HepG2 (cell line): Measurements from ENCODE around the gene DDX17. TPM values are rescaled to one million over a fixed set of nuclear protein-coding genes. Genes with fewer than 3 reads are reported as not detected.

Experiments used
- ATAC-seq: fragments of 200-7000 bp; cut with Tn5 transposase; 3 replicates; pipeline ENCODE4 v1.9.1; 2020; ENCODE audit warnings: mild to moderate bottlenecking, moderate library complexity
- BruUV-seq: library from RNA; stranded (reverse); fragments of 400-500 nt; replicated peaks from 2 replicates; lab custom pipeline; 2021; lab: Mats Ljungman, UMichigan
- CTCF ChIA-PET: fragments of 300-600 bp; formaldehyde crosslinking; extraction: SDS; loops from one replicate; lab custom pipeline; 2021; ENCODE audit warnings: low total read pairs, inconsistent platforms, low intra/inter-chr PET ratio; lab: Yijun Ruan, JAX
- POLR2A ChIA-PET: fragments of 350-600 bp; sonication (Branson Sonifier 250); formaldehyde crosslinking; loops from one replicate; lab custom pipeline; 2020; ENCODE audit warnings: antibody characterized with exemption, inconsistent platforms; lab: Yijun Ruan, JAX
- DNase-seq: peaks from one replicate; pipeline ENCODE4 v3.0.0-alpha.2; 2015; ENCODE audit warnings: low spot score
- FAIRE-seq: peaks from 3 replicates; lab custom pipeline; 2011; peaks lifted over from hg19 to GRCh38; lab: Jason Lieb, UNC
- H2AFZ ChIP-seq: one replicate; pipeline ENCODE4 v1.6.1; 2011; ENCODE audit warnings: low read length, inconsistent platforms
- H3K27ac ChIP-seq: fragments of 300-600 bp; 3 replicates; pipeline ENCODE4 v1.8.0; 2011; ENCODE audit warnings: mixed run types, mild to moderate bottlenecking, mixed read lengths, low read length, inconsistent platforms; ENCODE audit not compliant: insufficient read depth; ENCODE audit errors: extremely low read length
- H3K27me3 ChIP-seq, 2 experiments: fragments of 200-600 bp in 1 of 2; 2 replicates in 1 of 2; 3 replicates in 1 of 2; pipeline versions ENCODE4 v1.6.0 to v1.8.0; 2011; ENCODE audit warnings: low read length in 2 of 2, mild to moderate bottlenecking in 2 of 2, moderate library complexity in 2 of 2, inconsistent platforms in 1 of 2; ENCODE audit not compliant: insufficient read depth in 2 of 2, control insufficient read depth in 1 of 2
- H3K36me3 ChIP-seq, 2 experiments: fragments of 200-600 bp in 1 of 2; replicated peaks in 1 of 2; 2 replicates in 1 of 2; 3 replicates in 1 of 2; pipeline versions ENCODE4 v1.5.1 to v1.8.0; 2011; ENCODE audit warnings: low read length in 2 of 2, inconsistent platforms in 1 of 2; ENCODE audit not compliant: insufficient read depth in 2 of 2, control insufficient read depth in 1 of 2
- H3K4me1 ChIP-seq: 2 replicates; pipeline ENCODE4 v1.5.1; 2012; ENCODE audit warnings: low read length, inconsistent platforms; ENCODE audit not compliant: insufficient read depth
- H3K4me2 ChIP-seq: 2 replicates; pipeline ENCODE4 v1.6.0; 2011; ENCODE audit warnings: low read depth, low read length, inconsistent platforms
- H3K4me3 ChIP-seq, 3 experiments: fragments of 200-600 bp in 1 of 3; sonication (generic), shearing (Covaris generic) in 1 of 3; replicated peaks in 1 of 3; 2 replicates each; pipeline ENCODE4 v1.5.1; 2011 to 2016; ENCODE audit warnings: low read length in 3 of 3, inconsistent platforms in 2 of 3, low read depth in 2 of 3, mild to moderate bottlenecking in 2 of 3, control low read depth in 1 of 3, mixed read lengths in 1 of 3; ENCODE audit not compliant: insufficient read depth in 1 of 3
- H3K79me2 ChIP-seq: one replicate; pipeline ENCODE4 v1.6.1; 2011; ENCODE audit warnings: low read length, inconsistent platforms; ENCODE audit not compliant: insufficient read depth
- H3K9ac ChIP-seq: 2 replicates; pipeline ENCODE4 v1.6.0; 2011; ENCODE audit warnings: mild to moderate bottlenecking, low read depth, low read length, inconsistent platforms; ENCODE audit not compliant: insufficient read depth
- H3K9me3 ChIP-seq: 2 replicates; pipeline ENCODE4 v1.5.1; 2012; ENCODE audit warnings: mild to moderate bottlenecking, low read length
- H4K20me1 ChIP-seq: 2 replicates; pipeline ENCODE4 v1.6.0; 2011; ENCODE audit warnings: inconsistent platforms, mild to moderate bottlenecking, low read length, moderate library complexity; ENCODE audit not compliant: insufficient read depth
- ATF7 ChIP-seq, 2 experiments: fragments of 450-650 bp in 1 of 2; sonication (generic) in 1 of 2; formaldehyde crosslinking in 1 of 2; IDR thresholded peaks; 2 replicates each; pipeline versions ENCODE4 v1.4.0 to v1.6.1; 2016 to 2020; ENCODE audit warnings: antibody characterized with exemption in 1 of 2, mild to moderate bottlenecking in 1 of 2, missing genetic modification reagents in 1 of 2
- BCL6 ChIP-seq: IDR thresholded peaks from 2 replicates; pipeline ENCODE4 v1.6.1; 2016; ENCODE audit warnings: missing genetic modification reagents, missing compliant biosample characterization
- FOSL1 ChIP-seq: sonication (generic); formaldehyde crosslinking; IDR thresholded peaks from 2 replicates; pipeline ENCODE4 v1.9.0; 2021; ENCODE audit warnings: missing genetic modification reagents, borderline replicate concordance
- HDAC6 ChIP-seq: fragments of 200-600 bp; sonication (generic); IDR thresholded peaks from 2 replicates; pipeline ENCODE4 v1.7.0; 2017; ENCODE audit warnings: mild to moderate bottlenecking, antibody characterized with exemption, low read length, low read depth
- HHEX ChIP-seq: IDR thresholded peaks from 2 replicates; pipeline ENCODE4 v1.6.1; 2016; ENCODE audit warnings: control low read depth
- PITX1 ChIP-seq: sonication (generic); formaldehyde crosslinking; IDR thresholded peaks from 2 replicates; pipeline ENCODE4 v1.5.1; 2020; ENCODE audit warnings: mild to moderate bottlenecking, missing genetic modification reagents
- RAD21 ChIP-seq: fragments of 450-650 bp; formaldehyde crosslinking; IDR thresholded peaks from 2 replicates; pipeline ENCODE4 v1.5.0; 2020; ENCODE audit warnings: mild to moderate bottlenecking
- RAD51 ChIP-seq: fragments of 450-650 bp; IDR thresholded peaks from 2 replicates; pipeline ENCODE4 v1.6.1; 2016; ENCODE audit warnings: borderline replicate concordance
- RFX1 ChIP-seq: fragments of 450-650 bp; IDR thresholded peaks from 2 replicates; pipeline ENCODE4 v1.6.1; 2017
- TAF1 ChIP-seq: sonication (generic); formaldehyde crosslinking; IDR thresholded peaks from 2 replicates; pipeline ENCODE4 v1.4.0; 2020; ENCODE audit warnings: missing genetic modification reagents
- THAP11 ChIP-seq: IDR thresholded peaks from 2 replicates; pipeline ENCODE4 v1.6.1; 2016; ENCODE audit warnings: missing biosample characterization, missing genetic modification reagents
- ZBTB38 ChIP-seq: sonication (generic); formaldehyde crosslinking; IDR thresholded peaks from 2 replicates; pipeline ENCODE4 v1.5.1; 2020; ENCODE audit warnings: mild to moderate bottlenecking, missing genetic modification reagents
- ZFP36L2 ChIP-seq: sonication (generic); formaldehyde crosslinking; IDR thresholded peaks from 2 replicates; pipeline ENCODE4 v1.4.0; 2020; ENCODE audit warnings: missing genetic modification reagents
- ZNF790 ChIP-seq: sonication (generic); formaldehyde crosslinking; IDR thresholded peaks from 2 replicates; pipeline ENCODE4 v1.8.0; 2022; ENCODE audit warnings: missing genetic modification reagents, mild to moderate bottlenecking, borderline replicate concordance
- WGBS: methylation state at CpG from one replicate; pipeline ENCODE4 v1.1.6; 2017; ENCODE audit warnings: low lambda C conversion rate; 5-methylcytosine and 5-hydroxymethylcytosine counted together
- in situ Hi-C: cut with HindIII; loops from 2 replicates; pipeline ENCODE4 v1.10.0; 2017; ENCODE audit warnings: low pct_unique_long_range_greater_than_20kb; ENCODE audit not compliant: extremely low pct_ligation_motif_present
- intact Hi-C: fragments of 100-400 bp; cut with micrococcal nuclease; formaldehyde crosslinking; loops from one replicate; pipeline ENCODE4 v1.10.0; 2022; ENCODE audit not compliant: unreplicated experiment
- polyA plus RNA-seq, 8 experiments: library from polyadenylated mRNA; depleted of rRNA in 3 of 8; stranded (reverse) in 7 of 8; unstranded in 1 of 8; fragments of >200 nt; fragmentation: Illumina TruSeq in 4 of 8; extraction: Trizol in 4 of 8; gene quantifications; 2 replicates each; pipeline versions ENCODE4 v1.2.1 to v1.2.3, GENCODE V29; 2011 to 2016; ENCODE audit warnings: low read depth in 4 of 8, missing spikeins in 1 of 8, mixed read lengths in 1 of 8; ENCODE audit not compliant: insufficient read depth in 1 of 8
- total RNA-seq, 5 experiments: library from RNA; depleted of rRNA; stranded (reverse); fragments of >200 nt; fragmentation: Illumina TruSeq; extraction: Trizol; gene quantifications; 2 replicates each; pipeline ENCODE4 v1.2.3, GENCODE V29; 2016; ENCODE audit warnings: low read depth in 1 of 5
- TF ChIP-seq, protein P1 (sequence below): sonication (generic); formaldehyde crosslinking; IDR thresholded peaks from 2 replicates; pipeline ENCODE4 v1.4.0; 2020; ENCODE audit warnings: missing genetic modification reagents
- TF ChIP-seq, protein P2 (sequence below): sonication (generic); formaldehyde crosslinking; IDR thresholded peaks from 2 replicates; pipeline ENCODE4 v1.8.0; 2022; ENCODE audit warnings: missing genetic modification reagents, mild to moderate bottlenecking, inconsistent platforms, borderline replicate concordance
- TF ChIP-seq, protein P3 (sequence below), 2 experiments: sonication (generic) in 1 of 2; formaldehyde crosslinking in 1 of 2; IDR thresholded peaks; 2 replicates each; pipeline versions ENCODE4 v1.4.0 to v1.6.1; 2018 to 2020; ENCODE audit warnings: missing genetic modification reagents in 2 of 2, borderline replicate concordance in 1 of 2, low read depth in 1 of 2, mild to moderate bottlenecking in 1 of 2, missing biosample characterization in 1 of 2
- TF ChIP-seq, protein P4 (sequence below): IDR thresholded peaks from 2 replicates; pipeline ENCODE4 v1.6.1; 2016; ENCODE audit warnings: missing biosample characterization, missing genetic modification reagents, low read depth

DDX17 gene
- total and polyA plus RNA-seq, 2 of the 13 experiments (the other 11 are each of a cell fraction or from before 2014, with no cell fraction given) = 238 to 344 TPM

DNA sequence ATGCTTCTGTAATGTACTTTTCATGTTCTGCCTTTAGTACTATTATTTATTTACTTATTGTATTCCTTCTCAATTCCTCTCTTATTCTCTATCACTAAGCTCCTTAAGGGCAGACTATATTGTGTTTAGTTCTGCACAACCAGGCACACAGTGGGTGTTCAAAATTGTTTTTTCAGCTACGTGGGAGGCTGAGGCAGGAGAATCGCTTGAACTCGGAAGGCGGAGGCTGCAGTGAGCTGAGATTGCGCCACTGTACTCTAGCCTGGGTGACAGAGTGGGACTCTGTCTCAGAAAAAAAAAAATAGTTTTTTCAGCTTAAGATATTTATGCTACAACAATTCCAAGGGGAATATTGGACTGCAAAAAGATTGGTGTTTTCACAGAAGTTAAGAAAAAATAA lies 17.4 kb upstream of the DDX17 start:
- no peaks in the 10 kb centered on the region for H3K4me1 ChIP-seq
- H3K4me2 ChIP-seq = no peak overlapping the region
- no peak overlapping the region for H2AFZ ChIP-seq
- H3K27me3 ChIP-seq = no peaks in the 10 kb centered on the region
- no peak overlapping the region for H3K27ac ChIP-seq
- no peak for FAIRE-seq
- ChIA-PET POLR2A (no interaction called here), CTCF (no interaction called here)
- in situ Hi-C loops (no loop called here), intact Hi-C loops (no loop called here)
- DNase-seq = no peak
- no peaks in the 10 kb centered on the region for H3K36me3 ChIP-seq
- no peaks in the 10 kb centered on the region for H3K79me2 ChIP-seq
- no peak overlapping the region for H3K4me3 ChIP-seq
- BruUV-seq = no TSS peak
- no peaks in the 10 kb centered on the region for H3K9me3 ChIP-seq
- TF ChIP-seq RAD21 (CRISPR knock-in tag) (no peak), ZFP36L2 (CRISPR knock-in tag) (no peak), PITX1 (CRISPR knock-in tag) (no peak), THAP11 (CRISPR knock-in tag) (no peak), HDAC6 (no peak), FOSL1 (CRISPR knock-in tag) (no peak), HHEX (no peak), BCL6 (no peak), ZNF790 (no peak), TAF1 (no peak), RAD51 (no peak), ZBTB38 (no peak), RFX1 (no peak), ATF7 (IDR thresholded peaks at IDR 0.05) (no peak), ATF7 (CRISPR knock-in tag; IDR thresholded peaks at IDR 0.05) (no peak)
- TF ChIP-seq, protein P1, sequence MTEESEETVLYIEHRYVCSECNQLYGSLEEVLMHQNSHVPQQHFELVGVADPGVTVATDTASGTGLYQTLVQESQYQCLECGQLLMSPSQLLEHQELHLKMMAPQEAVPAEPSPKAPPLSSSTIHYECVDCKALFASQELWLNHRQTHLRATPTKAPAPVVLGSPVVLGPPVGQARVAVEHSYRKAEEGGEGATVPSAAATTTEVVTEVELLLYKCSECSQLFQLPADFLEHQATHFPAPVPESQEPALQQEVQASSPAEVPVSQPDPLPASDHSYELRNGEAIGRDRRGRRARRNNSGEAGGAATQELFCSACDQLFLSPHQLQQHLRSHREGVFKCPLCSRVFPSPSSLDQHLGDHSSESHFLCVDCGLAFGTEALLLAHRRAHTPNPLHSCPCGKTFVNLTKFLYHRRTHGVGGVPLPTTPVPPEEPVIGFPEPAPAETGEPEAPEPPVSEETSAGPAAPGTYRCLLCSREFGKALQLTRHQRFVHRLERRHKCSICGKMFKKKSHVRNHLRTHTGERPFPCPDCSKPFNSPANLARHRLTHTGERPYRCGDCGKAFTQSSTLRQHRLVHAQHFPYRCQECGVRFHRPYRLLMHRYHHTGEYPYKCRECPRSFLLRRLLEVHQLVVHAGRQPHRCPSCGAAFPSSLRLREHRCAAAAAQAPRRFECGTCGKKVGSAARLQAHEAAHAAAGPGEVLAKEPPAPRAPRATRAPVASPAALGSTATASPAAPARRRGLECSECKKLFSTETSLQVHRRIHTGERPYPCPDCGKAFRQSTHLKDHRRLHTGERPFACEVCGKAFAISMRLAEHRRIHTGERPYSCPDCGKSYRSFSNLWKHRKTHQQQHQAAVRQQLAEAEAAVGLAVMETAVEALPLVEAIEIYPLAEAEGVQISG = no peak
- TF ChIP-seq, protein P2, sequence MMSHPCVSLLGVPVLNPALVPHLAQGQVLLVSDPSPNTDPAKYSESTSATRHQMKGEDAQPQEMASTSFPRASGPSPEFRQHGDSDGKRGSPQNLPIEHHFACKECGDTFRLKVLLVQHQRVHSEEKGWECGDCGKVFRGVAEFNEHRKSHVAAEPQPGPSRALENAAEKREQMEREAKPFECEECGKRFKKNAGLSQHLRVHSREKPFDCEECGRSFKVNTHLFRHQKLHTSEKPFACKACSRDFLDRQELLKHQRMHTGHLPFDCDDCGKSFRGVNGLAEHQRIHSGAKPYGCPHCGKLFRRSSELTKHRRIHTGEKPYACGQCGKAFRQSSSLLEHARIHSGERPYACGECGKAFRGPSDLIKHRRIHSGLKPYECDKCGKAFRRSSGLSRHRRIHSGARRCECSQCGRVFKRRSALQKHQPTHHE (CRISPR knock-in tag) = no peak
- TF ChIP-seq, protein P3, sequence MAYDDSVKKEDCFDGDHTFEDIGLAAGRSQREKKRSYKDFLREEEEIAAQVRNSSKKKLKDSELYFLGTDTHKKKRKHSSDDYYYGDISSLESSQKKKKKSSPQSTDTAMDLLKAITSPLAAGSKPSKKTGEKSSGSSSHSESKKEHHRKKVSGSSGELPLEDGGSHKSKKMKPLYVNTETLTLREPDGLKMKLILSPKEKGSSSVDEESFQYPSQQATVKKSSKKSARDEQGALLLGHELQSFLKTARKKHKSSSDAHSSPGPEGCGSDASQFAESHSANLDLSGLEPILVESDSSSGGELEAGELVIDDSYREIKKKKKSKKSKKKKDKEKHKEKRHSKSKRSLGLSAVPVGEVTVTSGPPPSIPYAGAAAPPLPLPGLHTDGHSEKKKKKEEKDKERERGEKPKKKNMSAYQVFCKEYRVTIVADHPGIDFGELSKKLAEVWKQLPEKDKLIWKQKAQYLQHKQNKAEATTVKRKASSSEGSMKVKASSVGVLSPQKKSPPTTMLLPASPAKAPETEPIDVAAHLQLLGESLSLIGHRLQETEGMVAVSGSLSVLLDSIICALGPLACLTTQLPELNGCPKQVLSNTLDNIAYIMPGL (CRISPR knock-in tag; IDR thresholded peaks at IDR 0.05; ENCODE audit: borderline replicate concordance in 1 of 2, low read depth in 1 of 2) = no peak
- TF ChIP-seq, protein P4, sequence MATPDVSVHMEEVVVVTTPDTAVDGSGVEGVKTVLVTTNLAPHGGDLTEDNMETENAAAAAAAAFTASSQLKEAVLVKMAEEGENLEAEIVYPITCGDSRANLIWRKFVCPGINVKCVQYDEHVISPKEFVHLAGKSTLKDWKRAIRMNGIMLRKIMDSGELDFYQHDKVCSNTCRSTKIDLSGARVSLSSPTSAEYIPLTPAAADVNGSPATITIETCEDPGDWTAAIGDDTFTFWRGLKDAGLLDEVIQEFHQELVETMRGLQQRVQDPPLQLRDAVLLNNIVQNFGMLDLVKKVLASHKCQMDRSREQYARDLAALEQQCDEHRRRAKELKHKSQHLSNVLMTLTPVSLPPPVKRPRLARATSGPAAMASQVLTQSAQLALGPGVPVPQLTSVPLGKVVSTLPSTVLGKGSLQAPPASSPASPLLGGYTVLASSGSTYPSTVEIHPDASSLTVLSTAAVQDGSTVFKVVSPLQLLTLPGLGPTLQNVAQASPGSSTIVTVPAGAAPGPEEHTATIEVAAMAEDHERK = no peak
- H4K20me1 ChIP-seq = no peaks in the 10 kb centered on the region
- H3K9ac ChIP-seq = no peak overlapping the region
- 57% methylated on average over 5 of the region's 5 CpGs for WGBS
- ATAC-seq = no peak
